Astrocyte (in vitro differentiated cells and primary cell): ENCODE data around the gene GABBR1. TPM values are rescaled to one million over a fixed set of nuclear protein-coding genes. Genes with fewer than 3 reads are reported as not detected.

Experiments used
- DNase-seq: peaks from one replicate; pipeline ENCODE4 v3.0.0-alpha.2; 2010; ENCODE audit warnings: low read depth
- FAIRE-seq: peaks from 2 replicates; lab custom pipeline; 2011; peaks lifted over from hg19 to GRCh38; lab: Jason Lieb, UNC
- H2AFZ ChIP-seq: 2 replicates; pipeline ENCODE4 v1.6.0; 2012; ENCODE audit warnings: low read depth, low read length, inconsistent platforms
- H3K27ac ChIP-seq: 2 replicates; pipeline ENCODE4 v1.5.1; 2011; ENCODE audit warnings: low read depth, low read length, inconsistent platforms
- H3K27me3 ChIP-seq: 2 replicates; pipeline ENCODE4 v1.6.0; 2011; ENCODE audit warnings: low read length, inconsistent platforms; ENCODE audit not compliant: insufficient read depth
- H3K36me3 ChIP-seq: 2 replicates; pipeline ENCODE4 v1.5.1; 2011; ENCODE audit warnings: low read length, inconsistent platforms; ENCODE audit not compliant: insufficient read depth
- H3K4me1 ChIP-seq: 2 replicates; pipeline ENCODE4 v1.5.1; 2011; ENCODE audit warnings: low read length, inconsistent platforms; ENCODE audit not compliant: insufficient read depth
- H3K4me2 ChIP-seq: 2 replicates; pipeline ENCODE4 v1.6.0; 2012; ENCODE audit warnings: low read length, inconsistent platforms
- H3K4me3 ChIP-seq: 2 replicates; pipeline ENCODE4 v1.5.1; 2011; ENCODE audit warnings: low read depth, mild to moderate bottlenecking, low read length, inconsistent platforms; ENCODE audit not compliant: insufficient read depth
- H3K79me2 ChIP-seq: 2 replicates; pipeline ENCODE4 v1.6.0; 2012; ENCODE audit warnings: mild to moderate bottlenecking, low read length, inconsistent platforms; ENCODE audit not compliant: insufficient read depth
- H3K9ac ChIP-seq: 2 replicates; pipeline ENCODE4 v1.6.0; 2012; ENCODE audit warnings: mild to moderate bottlenecking, low read length, inconsistent platforms
- H3K9me3 ChIP-seq: 2 replicates; pipeline ENCODE4 v1.5.1; 2012; ENCODE audit warnings: low read depth, mild to moderate bottlenecking, low read length, inconsistent platforms; ENCODE audit not compliant: insufficient read depth
- H4K20me1 ChIP-seq: 2 replicates; pipeline ENCODE4 v1.6.0; 2012; ENCODE audit warnings: low read length, inconsistent platforms; ENCODE audit not compliant: insufficient read depth
- H3K27ac Mint-ChIP-seq: one replicate; pipeline ENCODE4 v1.8.0; 2021; ENCODE audit warnings: mild to moderate bottlenecking, mixed read lengths; ENCODE audit not compliant: unreplicated experiment
- H3K27me3 Mint-ChIP-seq: one replicate; pipeline ENCODE4 v1.8.0; 2021; ENCODE audit warnings: low read depth, mixed read lengths; ENCODE audit not compliant: unreplicated experiment
- H3K36me3 Mint-ChIP-seq: one replicate; pipeline ENCODE4 v1.8.0; 2021; ENCODE audit warnings: low read depth, mixed read lengths; ENCODE audit not compliant: unreplicated experiment
- H3K4me1 Mint-ChIP-seq: one replicate; pipeline ENCODE4 v1.8.0; 2021; ENCODE audit warnings: low read depth, mixed read lengths; ENCODE audit not compliant: unreplicated experiment
- H3K4me3 Mint-ChIP-seq: one replicate; pipeline ENCODE4 v1.8.0; 2021; ENCODE audit warnings: mild to moderate bottlenecking, moderate library complexity, mixed read lengths; ENCODE audit not compliant: unreplicated experiment
- H3K9me3 Mint-ChIP-seq: one replicate; pipeline ENCODE4 v1.8.0; 2021; ENCODE audit warnings: mild to moderate bottlenecking, mixed read lengths; ENCODE audit not compliant: unreplicated experiment
- CTCF ChIP-seq: IDR thresholded peaks from 2 replicates; pipeline ENCODE4 v1.5.1; 2011; ENCODE audit warnings: low read depth, mild to moderate bottlenecking, inconsistent platforms, low read length, moderate library complexity; ENCODE audit not compliant: insufficient read depth
- EZH2 ChIP-seq: IDR thresholded peaks from 2 replicates; pipeline ENCODE4 v1.6.1; 2012; ENCODE audit warnings: mild to moderate bottlenecking, low read length, inconsistent platforms; ENCODE audit not compliant: insufficient read depth
- total RNA-seq: library from RNA; stranded (reverse); gene quantifications from 2 replicates; pipeline ENCODE4 v1.2.1, GENCODE V29; 2021

Gene GABBR1
- total RNA-seq, 1 donor from 2014 or later: 66.3 TPM

GRCh38 chr6:29596381-29596900 lies 36.5 kb downstream of the GABBR1 start:
- FAIRE-seq (no peak), DNase-seq (no peak)
- Histone ChIP-seq H3K4me3 (no peak overlapping the region), H3K27me3 (no peaks in the 10 kb centered on the region), H3K27ac (no peak overlapping the region), H3K4me1 (no peaks in the 10 kb centered on the region), H4K20me1 (no peaks in the 10 kb centered on the region), H3K4me2 (no peak overlapping the region), H2AFZ (no peak overlapping the region), H3K9ac (no peak overlapping the region), H3K79me2 (no peaks in the 10 kb centered on the region), H3K9me3 (no peaks in the 10 kb centered on the region), H3K36me3 (peaks cover 3% of the 10 kb centered on the region)
- Mint-ChIP-seq H3K27ac (no peak overlapping the region), H3K9me3 (no peaks in the 10 kb centered on the region), H3K36me3 (peaks cover 3% of the 10 kb centered on the region), H3K4me1 (peaks cover 6% of the 10 kb centered on the region), H3K4me3 (no peak overlapping the region), H3K27me3 (no peaks in the 10 kb centered on the region)
- TF ChIP-seq EZH2: no peak
- no peak for TF ChIP-seq CTCF

- Histone ChIP-seq H2AFZ (no peak overlapping the region), H3K9me3 (no peaks in the 10 kb centered on the region), H3K9ac (no peak overlapping the region), H4K20me1 (no peaks in the 10 kb centered on the region), H3K27me3 (no peaks in the 10 kb centered on the region), H3K4me1 (no peaks in the 10 kb centered on the region), H3K4me2 (no peak overlapping the region), H3K4me3 (no peak overlapping the region), H3K36me3 (no peaks in the 10 kb centered on the region), H3K27ac (no peak overlapping the region), H3K79me2 (no peaks in the 10 kb centered on the region)
- no peak for TF ChIP-seq CTCF
- TF ChIP-seq EZH2: no peak
- FAIRE-seq (no peak), DNase-seq (no peak)
- no peaks in the 10 kb centered on the region for H3K36me3 Mint-ChIP-seq
- H3K4me1 Mint-ChIP-seq: peaks cover 6% of the 10 kb centered on the region
- no peak overlapping the region for H3K4me3 Mint-ChIP-seq
- H3K27me3 Mint-ChIP-seq: peaks cover 2% of the 10 kb centered on the region
- H3K9me3 Mint-ChIP-seq: no peaks in the 10 kb centered on the region
- no peak overlapping the region for H3K27ac Mint-ChIP-seq
These were observed 39.7 kb downstream of the GABBR1 start for GRCh38 chr6:29593199-29593855.

GRCh38 chr6:29591677-29592076 lies 41.3 kb downstream of the GABBR1 start:
- Histone ChIP-seq H3K4me2 (no peak overlapping the region), H3K36me3 (no peaks in the 10 kb centered on the region), H3K9me3 (no peaks in the 10 kb centered on the region), H3K27me3 (no peaks in the 10 kb centered on the region), H3K27ac (no peak overlapping the region), H4K20me1 (no peaks in the 10 kb centered on the region), H3K9ac (no peak overlapping the region), H3K4me3 (no peak overlapping the region), H3K4me1 (no peaks in the 10 kb centered on the region), H2AFZ (no peak overlapping the region), H3K79me2 (no peaks in the 10 kb centered on the region)
- Mint-ChIP-seq H3K36me3 (no peaks in the 10 kb centered on the region), H3K27me3 (peaks cover 2% of the 10 kb centered on the region), H3K9me3 (no peaks in the 10 kb centered on the region), H3K4me1 (peaks cover 6% of the 10 kb centered on the region), H3K27ac (no peak overlapping the region), H3K4me3 (no peak overlapping the region)
- FAIRE-seq (no peak), DNase-seq (no peak)
- no peak for TF ChIP-seq EZH2
- no peak for TF ChIP-seq CTCF
